Neural cell (in vitro differentiated cells): ENCODE results near the gene FBRS. TPM values are rescaled to one million over a fixed set of nuclear protein-coding genes. Genes with fewer than 3 reads are reported as not detected.

ENCODE experiments used
- H2AFZ ChIP-seq: fragments of 200-600, 300-800 bp; sonication (generic), shearing (Covaris generic); 2 replicates; pipeline ENCODE4 v1.6.0; 2014; ENCODE audit warnings: low read depth, mild to moderate bottlenecking, antibody characterized with exemption, low read length, moderate library complexity
- H3F3A ChIP-seq: fragments of 200-600 bp; shearing (Covaris generic); 2 replicates; pipeline ENCODE4 v1.6.1; 2016; ENCODE audit warnings: mild to moderate bottlenecking, moderate library complexity, mixed read lengths, antibody characterized with exemption, low read length; ENCODE audit not compliant: insufficient read depth, poor library complexity, severe bottlenecking
- H3K27ac ChIP-seq: fragments of 200-600, 300-800 bp; sonication (generic), shearing (Covaris generic); 2 replicates; pipeline ENCODE4 v1.5.1; 2014; ENCODE audit warnings: mild to moderate bottlenecking, low read length, moderate library complexity
- H3K27me3 ChIP-seq: fragments of 300-800, 200-600 bp; sonication (generic), shearing (Covaris generic); 2 replicates; pipeline ENCODE4 v1.6.0; 2014; ENCODE audit warnings: mild to moderate bottlenecking, low read depth, low read length, moderate library complexity; ENCODE audit not compliant: insufficient read depth
- H3K36me3 ChIP-seq: fragments of 300-800, 200-600 bp; sonication (generic), shearing (Covaris generic); 2 replicates; pipeline ENCODE4 v1.5.1; 2014; ENCODE audit warnings: mild to moderate bottlenecking, antibody characterized with exemption, low read length, moderate library complexity; ENCODE audit not compliant: insufficient read depth
- H3K4me2 ChIP-seq: fragments of 300-800, 200-600 bp; sonication (generic), shearing (Covaris generic); 2 replicates; pipeline ENCODE4 v1.6.0; 2014; ENCODE audit warnings: mild to moderate bottlenecking, low read length
- H3K4me3 ChIP-seq: fragments of 300-800, 200-600 bp; sonication (generic), shearing (Covaris generic); 2 replicates; pipeline ENCODE4 v1.5.1; 2014; ENCODE audit warnings: mild to moderate bottlenecking, low read length, moderate library complexity
- H3K79me2 ChIP-seq: fragments of 200-600 bp; shearing (Covaris generic); replicated peaks from 2 replicates; pipeline ENCODE4 v1.6.0; 2014; ENCODE audit warnings: mild to moderate bottlenecking, low read length, moderate library complexity; ENCODE audit not compliant: insufficient read depth
- H3K9ac ChIP-seq: fragments of 300-800, 200-600 bp; sonication (generic), shearing (Covaris generic); 2 replicates; pipeline ENCODE4 v1.6.1; 2016; ENCODE audit warnings: mild to moderate bottlenecking, low read length, mixed read lengths
- H3K9me2 ChIP-seq: fragments of 200-600 bp; shearing (Covaris generic); 2 replicates; pipeline ENCODE4 v1.6.1; 2016; ENCODE audit warnings: mild to moderate bottlenecking, low read length, mixed read lengths; ENCODE audit not compliant: insufficient read depth
- H3K9me3 ChIP-seq: fragments of 200-600, 300-800 bp; sonication (generic), shearing (Covaris generic); 2 replicates; pipeline ENCODE4 v1.6.1; 2016; ENCODE audit warnings: mild to moderate bottlenecking, mixed run types, low read length, moderate library complexity, mixed read lengths
- H4K20me1 ChIP-seq: fragments of 200-600 bp; shearing (Covaris generic); 2 replicates; pipeline ENCODE4 v1.6.1; 2016; ENCODE audit warnings: mild to moderate bottlenecking, mixed run types; ENCODE audit not compliant: insufficient read depth
- EP300 ChIP-seq: fragments of 450-650 bp; conservative IDR thresholded peaks from 2 replicates; pipeline ENCODE4 v1.6.1; 2014; ENCODE audit warnings: antibody characterized with exemption, mild to moderate bottlenecking, moderate library complexity; ENCODE audit not compliant: poor library complexity, severe bottlenecking
- EZH2 ChIP-seq: fragments of 200-600, 300-800 bp; shearing (Covaris generic), sonication (generic); IDR thresholded peaks from 2 replicates; pipeline ENCODE4 v1.6.1; 2014; ENCODE audit warnings: antibody characterized with exemption, low read length, borderline replicate concordance, mild to moderate bottlenecking; ENCODE audit not compliant: insufficient read depth, poor library complexity, severe bottlenecking
- MXI1 ChIP-seq: fragments of 450-650 bp; conservative IDR thresholded peaks from 2 replicates; pipeline ENCODE4 v1.6.1; 2014; ENCODE audit warnings: antibody characterized with exemption, mild to moderate bottlenecking; ENCODE audit not compliant: poor library complexity, severe bottlenecking
- POLR2AphosphoS5 ChIP-seq: IDR thresholded peaks from 2 replicates; pipeline ENCODE4 v1.6.1; 2012
- RAD21 ChIP-seq: fragments of 450-650 bp; conservative IDR thresholded peaks from 2 replicates; pipeline ENCODE4 v1.6.1; 2014; ENCODE audit warnings: antibody characterized with exemption, mild to moderate bottlenecking, moderate library complexity
- SMC3 ChIP-seq: fragments of 450-650 bp; conservative IDR thresholded peaks from 2 replicates; pipeline ENCODE4 v1.6.1; 2014; ENCODE audit warnings: antibody characterized with exemption, mild to moderate bottlenecking, moderate library complexity; ENCODE audit not compliant: poor library complexity
- TAF1 ChIP-seq: IDR thresholded peaks from 2 replicates; pipeline ENCODE4 v1.6.1; 2012; ENCODE audit warnings: low read depth
- polyA plus RNA-seq: library from polyadenylated mRNA; depleted of rRNA; stranded (reverse); fragments of >200 nt; gene quantifications from 2 replicates; pipeline ENCODE4 v1.2.3, GENCODE V29; 2014
- TF ChIP-seq, protein P1 (sequence below): IDR thresholded peaks from 2 replicates; pipeline ENCODE4 v1.6.1; 2012; ENCODE audit warnings: borderline replicate concordance
- TF ChIP-seq, protein P2 (sequence below): fragments of 450-650 bp; IDR thresholded peaks from 2 replicates; pipeline ENCODE4 v1.5.1; 2014; ENCODE audit warnings: antibody characterized with exemption, mild to moderate bottlenecking, moderate library complexity; ENCODE audit not compliant: poor library complexity, severe bottlenecking

The FBRS gene
- polyA plus RNA-seq, 1 donor from 2014 or later, result 24.2 TPM

DNA sequence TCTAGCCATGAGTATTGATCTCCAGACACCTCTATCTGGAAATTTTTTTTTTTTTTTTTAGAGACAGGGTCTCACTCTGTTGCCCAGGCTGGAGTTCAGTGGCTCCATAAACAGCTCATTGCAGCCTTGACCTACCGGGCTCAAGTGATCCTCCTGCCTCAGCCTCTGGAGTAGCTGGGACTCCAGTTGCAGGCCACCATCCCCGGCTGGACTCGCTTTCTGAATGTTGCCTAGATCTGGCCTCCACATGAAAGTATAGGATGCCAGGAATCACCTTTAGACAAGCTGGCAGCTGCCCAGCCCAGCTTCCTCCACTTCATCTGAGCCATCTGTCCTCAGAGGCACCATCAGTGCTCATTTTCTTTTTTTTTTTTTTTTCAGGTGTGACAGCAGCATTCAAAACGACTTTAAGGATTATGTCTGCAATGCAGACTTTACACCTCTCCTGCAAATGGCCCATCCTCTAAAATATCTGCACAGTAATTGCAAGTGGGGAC lies 13.8 kb upstream of the FBRS start:
- H3K4me3 ChIP-seq, result no peak overlapping the region
- no peak overlapping the region for H3K9ac ChIP-seq
- H3K4me2 ChIP-seq, result no peak overlapping the region
- H3K9me2 ChIP-seq, result no peaks in the 10 kb centered on the region
- no peaks in the 10 kb centered on the region for H3K27me3 ChIP-seq
- H3F3A ChIP-seq, result no peaks in the 10 kb centered on the region
- no peak overlapping the region for H3K27ac ChIP-seq
- H3K36me3 ChIP-seq, result no peaks in the 10 kb centered on the region
- no peaks in the 10 kb centered on the region for H3K79me2 ChIP-seq
- no peaks in the 10 kb centered on the region for H4K20me1 ChIP-seq
- no peaks in the 10 kb centered on the region for H3K9me3 ChIP-seq
- no peak for TF ChIP-seq RAD21
- TF ChIP-seq, protein P1, sequence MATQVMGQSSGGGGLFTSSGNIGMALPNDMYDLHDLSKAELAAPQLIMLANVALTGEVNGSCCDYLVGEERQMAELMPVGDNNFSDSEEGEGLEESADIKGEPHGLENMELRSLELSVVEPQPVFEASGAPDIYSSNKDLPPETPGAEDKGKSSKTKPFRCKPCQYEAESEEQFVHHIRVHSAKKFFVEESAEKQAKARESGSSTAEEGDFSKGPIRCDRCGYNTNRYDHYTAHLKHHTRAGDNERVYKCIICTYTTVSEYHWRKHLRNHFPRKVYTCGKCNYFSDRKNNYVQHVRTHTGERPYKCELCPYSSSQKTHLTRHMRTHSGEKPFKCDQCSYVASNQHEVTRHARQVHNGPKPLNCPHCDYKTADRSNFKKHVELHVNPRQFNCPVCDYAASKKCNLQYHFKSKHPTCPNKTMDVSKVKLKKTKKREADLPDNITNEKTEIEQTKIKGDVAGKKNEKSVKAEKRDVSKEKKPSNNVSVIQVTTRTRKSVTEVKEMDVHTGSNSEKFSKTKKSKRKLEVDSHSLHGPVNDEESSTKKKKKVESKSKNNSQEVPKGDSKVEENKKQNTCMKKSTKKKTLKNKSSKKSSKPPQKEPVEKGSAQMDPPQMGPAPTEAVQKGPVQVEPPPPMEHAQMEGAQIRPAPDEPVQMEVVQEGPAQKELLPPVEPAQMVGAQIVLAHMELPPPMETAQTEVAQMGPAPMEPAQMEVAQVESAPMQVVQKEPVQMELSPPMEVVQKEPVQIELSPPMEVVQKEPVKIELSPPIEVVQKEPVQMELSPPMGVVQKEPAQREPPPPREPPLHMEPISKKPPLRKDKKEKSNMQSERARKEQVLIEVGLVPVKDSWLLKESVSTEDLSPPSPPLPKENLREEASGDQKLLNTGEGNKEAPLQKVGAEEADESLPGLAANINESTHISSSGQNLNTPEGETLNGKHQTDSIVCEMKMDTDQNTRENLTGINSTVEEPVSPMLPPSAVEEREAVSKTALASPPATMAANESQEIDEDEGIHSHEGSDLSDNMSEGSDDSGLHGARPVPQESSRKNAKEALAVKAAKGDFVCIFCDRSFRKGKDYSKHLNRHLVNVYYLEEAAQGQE, result no peak
- TF ChIP-seq TAF1, result no peak
- no peak for TF ChIP-seq EZH2
- no peak for TF ChIP-seq EP300
- TF ChIP-seq SMC3, result no peak
- H2AFZ ChIP-seq, result no peak overlapping the region

- H3K9me3 ChIP-seq, result no peaks in the 10 kb centered on the region
- H3F3A ChIP-seq, result no peaks in the 10 kb centered on the region
- no peak overlapping the region for H3K9ac ChIP-seq
- H3K27me3 ChIP-seq, result no peaks in the 10 kb centered on the region
- TF ChIP-seq TAF1 (no peak), EP300 (no peak), POLR2AphosphoS5 (no peak)
- no peak overlapping the region for H3K27ac ChIP-seq
- no peak overlapping the region for H3K4me2 ChIP-seq
- no peaks in the 10 kb centered on the region for H3K36me3 ChIP-seq
- no peak overlapping the region for H2AFZ ChIP-seq
- no peak overlapping the region for H3K4me3 ChIP-seq
- no peaks in the 10 kb centered on the region for H3K79me2 ChIP-seq
- H3K9me2 ChIP-seq, result no peaks in the 10 kb centered on the region
- H4K20me1 ChIP-seq, result no peaks in the 10 kb centered on the region
Observed at GRCh38 chr16:30645727-30646126, 12.5 kb upstream of the FBRS start.

DNA sequence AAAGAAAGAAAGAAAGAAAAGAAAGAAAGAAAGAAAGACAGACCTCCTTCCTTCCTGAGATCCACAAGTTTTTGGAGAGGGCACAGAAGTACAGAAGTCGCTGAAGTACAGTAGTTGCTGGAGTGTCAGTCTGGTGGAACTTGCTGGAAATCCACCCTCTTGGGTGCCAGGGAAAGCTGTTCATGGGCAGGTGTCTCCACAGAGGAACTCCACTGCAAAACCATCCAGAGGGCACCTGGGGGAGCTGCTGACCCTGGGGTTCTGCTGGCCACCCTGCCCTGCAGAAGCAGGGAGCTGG lies 11.0 kb upstream of the FBRS start:
- peaks cover 6% of the 10 kb centered on the region for H3K79me2 ChIP-seq

More for the DNA sequence above, 11.0 kb upstream of the FBRS start:
- H3K9ac ChIP-seq, result no peak overlapping the region
- H3K9me3 ChIP-seq, result no peaks in the 10 kb centered on the region
- H3K27ac ChIP-seq, result no peak overlapping the region
- H4K20me1 ChIP-seq, result no peaks in the 10 kb centered on the region
- TF ChIP-seq SMC3 (no peak), TAF1 (no peak), RAD21 (no peak), EZH2 (no peak), POLR2AphosphoS5 (no peak), EP300 (no peak), MXI1 (no peak)
- TF ChIP-seq, protein P1, result no peak
- TF ChIP-seq, protein P2, sequence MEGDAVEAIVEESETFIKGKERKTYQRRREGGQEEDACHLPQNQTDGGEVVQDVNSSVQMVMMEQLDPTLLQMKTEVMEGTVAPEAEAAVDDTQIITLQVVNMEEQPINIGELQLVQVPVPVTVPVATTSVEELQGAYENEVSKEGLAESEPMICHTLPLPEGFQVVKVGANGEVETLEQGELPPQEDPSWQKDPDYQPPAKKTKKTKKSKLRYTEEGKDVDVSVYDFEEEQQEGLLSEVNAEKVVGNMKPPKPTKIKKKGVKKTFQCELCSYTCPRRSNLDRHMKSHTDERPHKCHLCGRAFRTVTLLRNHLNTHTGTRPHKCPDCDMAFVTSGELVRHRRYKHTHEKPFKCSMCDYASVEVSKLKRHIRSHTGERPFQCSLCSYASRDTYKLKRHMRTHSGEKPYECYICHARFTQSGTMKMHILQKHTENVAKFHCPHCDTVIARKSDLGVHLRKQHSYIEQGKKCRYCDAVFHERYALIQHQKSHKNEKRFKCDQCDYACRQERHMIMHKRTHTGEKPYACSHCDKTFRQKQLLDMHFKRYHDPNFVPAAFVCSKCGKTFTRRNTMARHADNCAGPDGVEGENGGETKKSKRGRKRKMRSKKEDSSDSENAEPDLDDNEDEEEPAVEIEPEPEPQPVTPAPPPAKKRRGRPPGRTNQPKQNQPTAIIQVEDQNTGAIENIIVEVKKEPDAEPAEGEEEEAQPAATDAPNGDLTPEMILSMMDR, result no peak
- no peaks in the 10 kb centered on the region for H3F3A ChIP-seq
- H3K4me2 ChIP-seq, result no peak overlapping the region
- no peaks in the 10 kb centered on the region for H3K27me3 ChIP-seq
- H3K4me3 ChIP-seq, result no peak overlapping the region
- H2AFZ ChIP-seq, result no peak overlapping the region
- no peaks in the 10 kb centered on the region for H3K36me3 ChIP-seq
- H3K9me2 ChIP-seq, result no peaks in the 10 kb centered on the region
